Common myeloid progenitor, CD34-positive (primary cell): ENCODE data around the gene SPAG16. TPM values are rescaled to one million over a fixed set of nuclear protein-coding genes. Genes with fewer than 3 reads are reported as not detected.

Source experiments
- CTCF ChIA-PET: fragments of 350-600 bp; sonication (Branson Sonifier 250); formaldehyde crosslinking; loops from one replicate; lab custom pipeline; 2021; ENCODE audit warnings: antibody characterized with exemption; lab: Charles Lee
- POLR2A ChIA-PET: fragments of 350-600 bp; sonication (Branson Sonifier 250); formaldehyde crosslinking; loops from one replicate; lab custom pipeline; 2021; ENCODE audit warnings: antibody characterized with exemption; lab: Charles Lee
- DNase-seq, 3 donors: peaks; one replicate each; pipeline versions ENCODE4 v3.0.0 to v3.0.0-alpha.2; 2013
- H3K27ac ChIP-seq, 2 experiments: 1 replicate in 1 of 2; 2 replicates in 1 of 2; pipeline ENCODE4 v1.7.0; 2013; ENCODE audit warnings: inconsistent platforms in 2 of 2, low read length in 2 of 2, mild to moderate bottlenecking in 2 of 2, low read depth in 1 of 2, moderate library complexity in 1 of 2; ENCODE audit not compliant: severe bottlenecking in 2 of 2, insufficient read depth in 1 of 2, poor library complexity in 1 of 2
- H3K27me3 ChIP-seq, 5 experiments: replicated peaks in 2 of 5; 1 replicate in 3 of 5; 2 replicates in 2 of 5; pipeline versions ENCODE4 v1.6.1 to v1.7.0; 2013; ENCODE audit warnings: low read length in 4 of 5, mild to moderate bottlenecking in 2 of 5, moderate library complexity in 2 of 5, inconsistent platforms in 1 of 5; ENCODE audit not compliant: insufficient read depth in 5 of 5, control insufficient read depth in 4 of 5
- H3K36me3 ChIP-seq, 4 experiments: 1 replicate in 2 of 4; 2 replicates in 2 of 4; pipeline versions ENCODE4 v1.6.1 to v1.7.0; 2013; ENCODE audit warnings: low read length in 3 of 4, control low read depth in 1 of 4, mild to moderate bottlenecking in 1 of 4; ENCODE audit not compliant: control insufficient read depth in 4 of 4, insufficient read depth in 4 of 4
- H3K4me1 ChIP-seq, 4 experiments: 1 replicate in 3 of 4; 2 replicates in 1 of 4; pipeline versions ENCODE4 v1.6.1 to v1.7.1; 2013; ENCODE audit warnings: low read length in 3 of 4, mild to moderate bottlenecking in 3 of 4, control low read depth in 1 of 4, inconsistent platforms in 1 of 4, moderate library complexity in 1 of 4; ENCODE audit not compliant: control insufficient read depth in 4 of 4, insufficient read depth in 4 of 4; ENCODE audit errors: control extremely low read depth in 1 of 4
- H3K4me3 ChIP-seq, 7 experiments: 1 replicate in 4 of 7; 2 replicates in 3 of 7; pipeline versions ENCODE4 v1.5.1 to v1.7.0; 2013; ENCODE audit warnings: mild to moderate bottlenecking in 7 of 7, low read length in 6 of 7, moderate library complexity in 6 of 7, inconsistent platforms in 2 of 7, low read depth in 2 of 7, control low read depth in 1 of 7; ENCODE audit not compliant: insufficient read depth in 4 of 7, control insufficient read depth in 1 of 7; ENCODE audit errors: extremely low read depth in 1 of 7
- H3K9me3 ChIP-seq, 5 experiments: 1 replicate in 4 of 5; 2 replicates in 1 of 5; pipeline versions ENCODE4 v1.6.1 to v1.7.1; 2013; ENCODE audit warnings: low read length in 4 of 5, mild to moderate bottlenecking in 2 of 5, inconsistent platforms in 1 of 5, low read depth in 1 of 5, moderate library complexity in 1 of 5; ENCODE audit not compliant: control insufficient read depth in 4 of 5, insufficient read depth in 2 of 5; ENCODE audit errors: control extremely low read depth in 1 of 5
- WGBS: methylation state at CpG from one replicate; pipeline ENCODE4 v1.1.5; 2013; ENCODE audit not compliant: insufficient coverage; 5-methylcytosine and 5-hydroxymethylcytosine counted together
- polyA plus RNA-seq: library from polyadenylated mRNA; unstranded; fragments of 120-200 nt; gene quantifications from one replicate; pipeline ENCODE4 v1.2.1, GENCODE V29; 2013

The SPAG16 gene
- polyA plus RNA-seq = 23.4 TPM

DNA sequence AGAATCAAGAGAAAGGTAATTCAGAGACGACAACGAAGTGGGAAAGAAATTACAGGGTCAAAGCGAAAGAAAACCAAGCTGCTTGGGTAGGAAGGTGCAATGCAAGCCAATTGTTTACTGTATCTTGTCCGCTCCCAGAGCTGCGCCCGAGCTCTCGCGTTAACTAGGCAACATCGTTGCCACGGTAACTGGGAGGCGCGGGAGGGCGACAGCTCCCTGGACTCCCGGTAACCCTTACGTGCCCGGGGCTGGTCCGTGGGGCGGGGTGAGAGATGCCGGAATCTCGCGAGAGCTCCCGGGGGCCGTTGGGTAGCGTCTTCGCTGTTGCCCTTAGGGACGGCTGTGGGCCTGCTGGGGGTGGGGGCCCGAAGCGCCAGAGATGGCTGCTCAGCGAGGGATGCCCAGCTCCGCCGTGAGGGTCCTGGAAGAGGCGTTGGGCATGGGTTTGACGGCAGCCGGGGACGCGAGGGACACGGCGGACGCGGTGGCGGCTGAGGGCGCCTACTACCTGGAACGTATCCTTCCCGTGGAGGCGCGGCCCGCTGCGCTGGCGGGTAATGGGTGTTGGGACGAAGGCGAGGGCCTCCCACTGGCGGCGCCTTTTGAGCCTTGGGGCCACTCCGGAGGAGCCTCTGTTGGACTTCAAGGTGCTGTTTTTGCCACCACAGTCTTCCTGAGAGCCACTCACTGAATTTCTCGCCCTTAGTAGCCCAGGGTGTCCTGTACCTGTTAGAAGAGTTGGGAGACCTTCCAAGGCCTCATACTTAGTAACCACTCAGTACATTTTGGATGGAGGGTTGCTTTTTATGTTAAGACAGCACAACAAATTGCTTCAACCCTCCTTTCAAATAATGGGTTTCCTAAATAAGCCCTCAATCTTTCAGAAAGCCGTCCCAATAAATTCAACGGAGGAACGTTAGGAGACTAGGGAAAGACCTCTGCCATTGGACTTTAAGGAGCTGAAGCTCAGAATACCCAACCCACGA is at the start of gene SPAG16:
SPAG16 (plus strand) TSS at position 360 of the 986 bp plus-strand sequence.
- Histone ChIP-seq H3K4me3 (peak within 1 kb of the TSS; percentile 46 to 98 (median 92)), H3K27me3 (no peaks in the 10 kb centered on the region), H3K9me3 (no peaks in the 10 kb centered on the region), H3K27ac (peak within 1 kb of the TSS; percentile 87 to 89), H3K36me3 (no peaks in the 10 kb centered on the region), H3K4me1 (peaks cover 9 to 13% (median 11%) of the 10 kb centered on the region in 4 experiments)
- DNase-seq = peak; percentile 97 to 98 (median 98)
- CTCF ChIA-PET = interaction anchor here (1.0 kb wide), 1 partner anchor 32 kb away, joined by 5 read pairs; no protein-coding TSS in a partner anchor
- 0% methylated on average over 52 of the region's 59 CpGs for WGBS
- POLR2A ChIA-PET = no interaction called here

DNA sequence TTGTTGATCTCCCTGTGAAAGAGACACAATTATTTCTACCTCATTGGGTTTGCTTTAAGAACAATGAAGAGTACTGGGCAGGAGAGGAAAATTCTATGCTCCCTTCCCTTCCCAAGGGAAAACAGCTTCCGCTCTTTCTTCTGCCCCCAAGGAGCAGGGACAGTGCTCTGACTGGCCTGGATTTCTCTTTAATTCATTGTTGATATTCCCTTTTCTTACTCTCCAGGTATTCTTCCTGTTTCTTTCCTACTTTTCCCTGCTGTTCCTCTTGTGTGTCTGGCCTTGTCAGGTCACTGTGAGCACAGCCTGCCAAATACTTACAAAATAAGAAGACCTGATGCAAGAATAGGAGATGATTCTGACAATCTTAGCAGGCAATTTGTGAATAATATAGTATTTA is 49.6 kb upstream of the SPAG16 start:
- H3K4me3 ChIP-seq = no peak overlapping the region
- peaks cover 6 to 17% (median 14%) of the 10 kb centered on the region in 4 experiments for H3K4me1 ChIP-seq
- CTCF ChIA-PET = no interaction called here
- peaks cover 0 to 2% (median 0%) of the 10 kb centered on the region in 5 experiments for H3K27me3 ChIP-seq
- H3K9me3 ChIP-seq = no peaks in the 10 kb centered on the region
- DNase-seq = no peak
- no peak overlapping the region for H3K27ac ChIP-seq
- 100% methylated on average over 1 of the region's 1 CpG for WGBS
- POLR2A ChIA-PET = no interaction called here
- H3K36me3 ChIP-seq = no peaks in the 10 kb centered on the region

DNA sequence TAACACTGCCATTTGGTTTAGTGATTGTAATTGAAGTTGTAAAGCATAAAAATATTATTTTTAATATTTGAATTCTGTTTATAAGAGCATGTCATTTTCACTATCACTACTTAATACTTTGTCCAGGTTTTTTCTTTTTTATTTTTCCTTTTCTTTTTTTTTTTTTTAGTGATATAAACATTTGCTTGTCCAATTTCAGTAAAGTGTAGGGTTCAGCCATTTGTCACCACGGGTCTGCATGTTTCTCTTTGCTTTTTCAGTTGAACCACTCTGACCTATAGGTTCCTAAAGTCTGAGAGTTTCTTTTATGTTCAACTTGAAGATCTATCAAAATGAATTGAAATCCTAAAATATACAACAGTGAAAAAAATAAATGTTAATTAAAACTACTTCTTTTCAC is 48.5 kb upstream of the SPAG16 start:
- no CpG with 5 or more reads among the region's 1 CpG for WGBS
- no peak for DNase-seq
- H3K9me3 ChIP-seq = no peaks in the 10 kb centered on the region
- H3K4me1 ChIP-seq = peaks cover 6 to 17% (median 14%) of the 10 kb centered on the region in 4 experiments
- H3K27me3 ChIP-seq = peaks cover 0 to 2% (median 0%) of the 10 kb centered on the region in 5 experiments
- CTCF ChIA-PET = no interaction called here
- H3K27ac ChIP-seq = no peak overlapping the region
- POLR2A ChIA-PET = no interaction called here
- no peaks in the 10 kb centered on the region for H3K36me3 ChIP-seq
- no peak overlapping the region for H3K4me3 ChIP-seq

DNA sequence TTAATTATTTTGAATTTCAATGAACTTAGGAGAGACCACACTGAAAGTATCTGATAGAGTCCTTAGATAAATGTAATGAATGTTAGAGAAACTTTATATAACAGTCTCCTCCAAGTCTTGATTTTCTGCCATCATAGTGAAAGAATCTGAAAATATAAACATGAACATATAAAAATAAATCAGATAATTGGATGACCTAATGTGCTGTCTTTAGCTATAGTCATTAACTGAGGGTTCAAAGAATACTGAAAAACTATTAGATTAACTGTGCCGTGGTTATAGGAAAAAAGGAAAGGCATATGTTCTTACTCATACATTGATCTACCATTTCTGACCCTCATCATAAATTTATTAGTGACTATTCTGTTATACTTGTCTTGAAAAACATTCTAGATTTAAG is 47.0 kb upstream of the SPAG16 start:
- peaks cover 6 to 17% (median 14%) of the 10 kb centered on the region in 4 experiments for H3K4me1 ChIP-seq
- H3K27me3 ChIP-seq = peaks cover 0 to 2% (median 0%) of the 10 kb centered on the region in 5 experiments
- no peaks in the 10 kb centered on the region for H3K9me3 ChIP-seq
- H3K36me3 ChIP-seq = no peaks in the 10 kb centered on the region
- no peak overlapping the region for H3K4me3 ChIP-seq
- POLR2A ChIA-PET = no interaction called here
- DNase-seq = no peak
- CTCF ChIA-PET = no interaction called here
- H3K27ac ChIP-seq = no peak overlapping the region
- WGBS = no CpG with 5 or more reads among the region's 1 CpG

DNA sequence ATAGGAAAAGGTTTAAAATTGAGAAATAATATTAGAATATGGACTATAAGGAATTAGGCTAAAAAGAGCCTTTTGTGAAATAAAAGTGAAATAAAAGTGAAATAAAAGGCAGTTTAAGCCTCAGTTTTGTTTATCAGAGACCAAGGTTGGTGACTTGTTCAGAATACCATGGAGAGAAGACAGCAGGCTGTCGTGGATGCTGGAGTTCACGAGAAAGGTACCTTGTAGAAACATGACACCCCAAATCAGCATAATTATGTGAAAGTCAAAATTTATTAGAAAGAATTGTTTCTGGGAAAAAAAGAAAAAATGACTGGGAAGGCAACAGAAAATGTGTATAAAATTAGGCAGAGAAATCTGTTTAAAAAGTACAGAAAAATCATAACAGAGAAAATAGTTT is 46.5 kb upstream of the SPAG16 start:
- WGBS = no CpG with 5 or more reads among the region's 2 CpGs
- H3K9me3 ChIP-seq = no peaks in the 10 kb centered on the region
- peaks cover 0 to 2% (median 0%) of the 10 kb centered on the region in 5 experiments for H3K27me3 ChIP-seq
- peaks cover 4 to 13% (median 11%) of the 10 kb centered on the region in 4 experiments for H3K4me1 ChIP-seq
- ChIA-PET POLR2A (no interaction called here), CTCF (no interaction called here)
- no peak overlapping the region for H3K27ac ChIP-seq
- H3K4me3 ChIP-seq = no peak overlapping the region
- DNase-seq = no peak
- no peaks in the 10 kb centered on the region for H3K36me3 ChIP-seq

DNA sequence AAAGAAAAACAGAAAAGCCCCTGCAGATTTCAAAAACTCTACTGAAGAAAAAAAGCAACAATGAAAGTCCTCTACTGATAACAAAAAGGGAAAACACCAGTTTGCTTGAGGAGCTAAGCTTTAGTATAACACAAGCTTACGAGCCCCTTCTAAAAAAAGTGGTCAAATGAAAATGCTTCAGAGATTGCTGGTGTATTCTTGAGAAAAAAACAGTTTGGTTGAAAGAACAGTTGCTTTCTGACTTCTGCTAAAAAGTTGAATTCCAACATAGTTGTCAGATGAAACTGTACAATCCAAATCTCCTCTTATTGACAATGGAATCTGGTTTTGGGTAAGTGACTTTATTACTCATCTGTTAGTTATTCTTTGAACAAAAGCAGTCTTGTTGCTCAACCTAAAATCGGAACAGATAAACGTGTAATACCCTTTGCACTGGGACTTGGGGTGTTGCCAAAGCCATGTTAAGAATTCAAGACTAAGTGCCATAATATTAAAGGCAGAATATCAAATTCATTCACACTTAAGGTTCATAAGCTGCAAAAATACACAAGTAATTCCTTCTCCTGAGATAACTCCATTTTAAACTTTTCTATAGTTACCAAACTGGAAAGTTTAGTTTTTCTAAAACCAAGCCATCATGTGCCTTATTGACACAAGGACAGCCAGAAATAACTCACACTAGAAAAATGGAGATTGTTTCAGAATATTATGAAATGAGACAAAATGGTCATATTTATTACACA is 45.3 kb upstream of the SPAG16 start:
- WGBS = 90% methylated on average over 3 of the region's 3 CpGs
- DNase-seq = no peak
- peaks cover 0 to 5% (median under 1%) of the 10 kb centered on the region in 4 experiments for H3K4me1 ChIP-seq
- no peak overlapping the region for H3K27ac ChIP-seq
- H3K4me3 ChIP-seq = no peak overlapping the region
- ChIA-PET CTCF (no interaction called here), POLR2A (no interaction called here)
- H3K36me3 ChIP-seq = no peaks in the 10 kb centered on the region
- no peaks in the 10 kb centered on the region for H3K9me3 ChIP-seq
- peaks cover 0 to 2% (median 0%) of the 10 kb centered on the region in 5 experiments for H3K27me3 ChIP-seq
